Lower lobe of right lung (tissue), 2 donors: Measurements from ENCODE around the gene GUCD1. TPM values are rescaled to one million over a fixed set of nuclear protein-coding genes. Genes with fewer than 3 reads are reported as not detected.
"Not testable (repeated sequence)": the region's sequence is repeated elsewhere in the genome, so short reads cannot be mapped to it uniquely, and the experiment has no call there.

ENCODE experiments used
- ATAC-seq, 2 donors: fragments of 200-7000 bp; cut with Tn5 transposase; one replicate each; pipeline ENCODE4 v1.9.1; 2020 to 2022; ENCODE audit warnings: mild to moderate bottlenecking in 2 of 2, moderate library complexity in 2 of 2
- DNase-seq: peaks from one replicate; pipeline ENCODE4 v3.0.0-alpha.2; 2020
- H3K27ac ChIP-seq: fragments of 200-600 bp; one replicate; pipeline ENCODE4 v1.8.0; 2022
- H3K27me3 ChIP-seq: fragments of 200-600 bp; one replicate; pipeline ENCODE4 v1.8.0; 2022; ENCODE audit warnings: low read depth
- H3K36me3 ChIP-seq: fragments of 200-600 bp; one replicate; pipeline ENCODE4 v1.8.0; 2022; ENCODE audit warnings: mild to moderate bottlenecking
- H3K4me1 ChIP-seq: fragments of 200-600 bp; one replicate; pipeline ENCODE4 v1.8.0; 2022
- H3K4me3 ChIP-seq: fragments of 200-600 bp; one replicate; pipeline ENCODE4 v1.8.0; 2022; ENCODE audit warnings: mild to moderate bottlenecking
- H3K9me3 ChIP-seq: fragments of 200-600 bp; one replicate; pipeline ENCODE4 v1.8.0; 2022
- CTCF ChIP-seq: fragments of 200-600 bp; IDR thresholded peaks from one replicate; pipeline ENCODE4 v1.8.0; 2022; ENCODE audit warnings: antibody characterized with exemption, mild to moderate bottlenecking
- intact Hi-C: fragments of 100-400 bp; cut with DNase I; formaldehyde crosslinking; loops from one replicate; pipeline ENCODE4 v1.11.0; 2022
- long read RNA-seq: library from polyadenylated mRNA; unstranded; transcript quantifications from one replicate; pipeline ENCODE4 v2.0.0, GENCODE V29; 2021
- total RNA-seq: library from RNA; stranded (reverse); fragmentation: NEBNext Ultra II Directional; extraction: Animal tissue kit (Norgen Biotek cat#: 25700); gene quantifications from one replicate; pipeline ENCODE4 v1.2.1, GENCODE V29; 2021
- donor health status: DM: no; HTN: yes; CAD: no; lungs with severe emphysema.

Gene GUCD1
- total RNA-seq, result 120 TPM
- long read RNA-seq, transcript GUCD1-212 (2 exons, 510 nt), result minor isoform, 7 of 124 reads
- long read RNA-seq, transcript GUCD1-206 (6 exons, 3,613 nt), result major isoform, 54 of 124 reads
- long read RNA-seq, transcript GUCD1-204 (6 exons, 3,482 nt), result minor isoform, 10 of 124 reads
- long read RNA-seq, partial matches to known transcripts, result 9 of 124 reads
- long read RNA-seq, other reads (novel, unspliced or antisense), result 37 of 124 reads

DNA sequence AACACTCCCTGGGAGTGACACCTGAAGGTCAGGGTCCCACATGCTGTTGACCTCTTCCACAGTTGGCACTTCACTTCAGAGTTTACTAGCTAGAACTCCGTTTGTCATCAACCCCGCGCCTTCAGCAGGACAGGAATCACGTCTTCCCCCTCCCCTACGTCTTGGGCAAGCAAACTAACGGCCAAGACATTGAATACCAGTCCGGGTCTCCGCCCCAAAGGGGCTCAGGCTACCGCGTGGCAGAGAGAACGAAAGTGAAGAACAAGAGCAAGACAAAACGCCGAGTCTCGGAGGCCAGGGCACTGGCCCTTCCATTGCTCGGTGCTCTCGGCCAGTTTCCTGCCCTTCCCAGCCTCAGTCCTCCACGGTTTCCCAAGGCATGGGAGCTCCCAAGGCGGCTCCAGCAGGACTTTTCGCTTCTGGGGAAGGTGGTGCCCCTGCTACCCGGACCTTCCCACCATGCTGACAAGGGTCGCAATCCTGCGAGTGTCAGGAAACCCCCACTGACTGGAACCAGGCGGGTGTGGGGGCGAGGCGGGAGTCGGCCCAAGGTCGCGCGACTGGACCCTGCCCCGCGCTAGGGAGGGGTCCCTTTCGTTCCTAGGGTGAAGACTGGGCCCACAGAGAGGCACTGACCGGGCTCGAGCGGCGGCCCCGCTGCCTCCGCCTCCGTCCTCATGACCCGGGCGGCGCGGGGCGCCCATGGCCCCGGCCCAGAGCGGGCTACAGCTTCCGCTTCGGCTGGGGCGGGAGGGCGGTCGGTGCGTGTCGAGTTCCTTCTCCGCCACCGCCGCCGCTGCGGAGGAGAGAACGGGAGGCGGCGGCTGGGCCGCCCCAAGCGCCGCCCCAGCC lies at the start of gene GUCD1:
Gene GUCD1 (minus strand): TSS at position 826 of the 852 bp plus-strand sequence. CDS start 147 bp downstream, at position 679.
- ATAC-seq, result peak; percentile 0 to 2

DNA sequence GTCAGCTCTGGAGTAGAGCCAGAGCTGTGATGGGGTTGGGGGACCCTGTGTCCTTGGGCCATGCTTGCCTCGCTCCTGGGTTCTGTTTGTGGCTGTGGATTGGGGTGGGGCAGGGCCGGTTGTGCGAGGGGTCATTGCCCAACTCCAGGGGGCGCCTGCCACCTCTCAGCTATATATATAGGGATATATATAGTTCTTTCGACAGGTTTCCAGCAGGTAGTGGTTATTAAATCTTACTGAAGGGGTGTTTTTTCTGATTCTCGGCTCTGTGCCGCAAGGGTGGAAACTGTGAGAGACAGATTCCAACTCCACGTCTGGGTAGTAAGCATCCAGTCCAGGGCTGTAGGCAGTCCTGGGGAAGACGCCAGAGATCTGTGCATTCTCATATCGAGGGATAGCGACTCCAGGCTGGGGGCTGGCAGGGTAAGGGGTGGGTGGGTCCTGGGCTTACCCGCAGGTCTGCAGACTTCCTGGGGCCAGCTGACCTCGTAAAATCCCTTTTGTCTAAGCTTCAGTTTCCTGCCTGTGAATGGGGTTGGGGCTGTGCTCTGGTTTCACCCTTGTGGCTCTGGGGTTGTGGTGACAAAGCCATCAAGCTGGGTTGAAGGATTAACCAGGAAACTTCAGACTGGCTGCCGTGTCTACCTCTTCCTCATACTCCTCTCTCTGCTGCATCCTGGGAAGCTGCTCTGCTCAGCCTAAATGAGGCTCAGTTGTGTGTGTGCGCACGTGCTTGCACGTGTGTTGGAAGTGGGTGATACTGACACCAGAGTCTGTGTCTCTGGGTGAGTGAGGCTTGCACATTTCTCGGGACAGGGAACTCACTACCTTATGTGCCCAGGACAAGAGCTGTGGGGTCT lies 49.1 kb upstream of the GUCD1 start:
- peak; percentile 18 to 39 for ATAC-seq
- intact Hi-C loops, H3K36me3 ChIP-seq, DNase-seq, H3K9me3 ChIP-seq, H3K27me3 ChIP-seq: not testable (repeated sequence)
- H3K27ac ChIP-seq, result peak overlapping the region; percentile 13
- H3K4me3 ChIP-seq, result peak overlapping the region; percentile 36
- peaks cover 20% of the 10 kb centered on the region for H3K4me1 ChIP-seq

More for the DNA sequence above, at the start of gene GUCD1:
- Histone ChIP-seq H3K27ac (peak within 1 kb of the TSS; percentile 94), H3K9me3 (no peaks in the 10 kb centered on the region), H3K36me3 (peaks cover 37% of the 10 kb centered on the region), H3K27me3 (no peaks in the 10 kb centered on the region), H3K4me3 (peak within 1 kb of the TSS; percentile 76), H3K4me1 (peaks cover 61% of the 10 kb centered on the region)
- no peak for TF ChIP-seq CTCF
- DNase-seq, result peak; percentile 54
- intact Hi-C loops, result no loop called here

- Histone ChIP-seq H3K4me3 (peak within 1 kb of the TSS; percentile 36), H3K27ac (peak within 1 kb of the TSS; percentile 18), H3K4me1 (peaks cover 20% of the 10 kb centered on the region)
- H3K9me3 ChIP-seq, intact Hi-C loops, H3K27me3 ChIP-seq, DNase-seq, H3K36me3 ChIP-seq: not testable (repeated sequence)
- peak; percentile 39 to 55 for ATAC-seq
Observed at GRCh38 chr22:24602847-24603769, 48.2 kb upstream of the GUCD1 start, which contains the start of gene GGT1. Gene GGT1 (plus strand): TSS chr22:24603193. CDS start chr22:24611082, 7,889 bp downstream.

- H3K27me3 ChIP-seq, H3K36me3 ChIP-seq, H3K4me3 ChIP-seq, ATAC-seq, H3K9me3 ChIP-seq, DNase-seq, intact Hi-C loops: not testable (repeated sequence)
- H3K4me1 ChIP-seq, result peaks cover 20% of the 10 kb centered on the region
- peak overlapping the region; percentile 18 for H3K27ac ChIP-seq
Observed at GRCh38 chr22:24602105-24602749, 47.3 kb upstream of the GUCD1 start.

DNA sequence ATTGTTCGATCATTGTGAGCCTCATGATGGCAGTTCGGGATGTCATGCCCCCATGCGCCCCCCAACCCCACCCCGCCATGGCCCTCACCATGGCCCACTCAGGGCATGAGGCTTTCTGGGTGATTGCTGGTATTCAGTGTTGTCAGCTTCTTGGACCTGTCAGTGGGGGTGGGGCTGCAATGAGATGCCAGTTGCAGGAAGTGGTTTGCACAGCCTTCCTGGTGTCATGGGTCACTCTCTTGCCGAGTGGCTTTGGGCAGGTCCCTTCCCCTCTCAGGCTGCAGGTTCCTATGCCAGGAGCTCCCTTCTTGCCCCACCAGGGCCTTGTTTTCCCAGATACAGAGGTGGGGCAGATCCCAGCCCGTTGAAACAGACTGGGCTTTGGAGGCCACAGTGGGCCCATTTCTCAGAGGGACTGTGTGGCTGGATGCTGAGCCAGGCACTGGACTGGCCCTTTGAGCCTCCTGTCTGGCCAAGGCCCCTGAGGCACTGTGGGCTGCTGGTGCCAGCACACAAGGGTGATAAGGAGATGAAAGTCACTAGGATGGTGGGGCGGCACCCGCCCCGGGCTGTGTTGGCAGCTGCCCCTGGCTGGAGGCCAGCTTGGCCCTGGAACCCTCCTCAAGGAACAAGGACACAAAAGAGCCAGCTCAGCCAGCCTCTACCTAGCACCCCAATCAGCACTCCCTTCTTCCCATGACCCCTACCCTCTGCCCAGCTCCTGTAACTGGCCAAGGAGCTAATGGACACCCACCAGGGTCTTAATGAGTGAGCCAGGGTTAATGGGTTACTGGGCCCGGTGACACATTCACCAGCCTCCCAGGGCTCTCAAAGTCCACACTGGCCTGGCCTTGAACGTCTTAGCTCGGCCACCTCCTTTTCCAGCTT lies 46.5 kb upstream of the GUCD1 start:
- peak; percentile 83 for DNase-seq
- H3K4me1 ChIP-seq, result peaks cover 20% of the 10 kb centered on the region
- H3K36me3 ChIP-seq, result no peaks in the 10 kb centered on the region
- no peaks in the 10 kb centered on the region for H3K9me3 ChIP-seq
- intact Hi-C loops, result no loop called here
- no peak overlapping the region for H3K4me3 ChIP-seq
- ATAC-seq, result peak; percentile 76 to 83
- H3K27ac ChIP-seq, result peak overlapping the region; percentile 18
- TF ChIP-seq CTCF, result no peak
- no peaks in the 10 kb centered on the region for H3K27me3 ChIP-seq

- ATAC-seq, H3K36me3 ChIP-seq, H3K27ac ChIP-seq, H3K27me3 ChIP-seq, DNase-seq, intact Hi-C loops, H3K9me3 ChIP-seq, H3K4me3 ChIP-seq: not testable (repeated sequence)
- H3K4me1 ChIP-seq, result peaks cover 20% of the 10 kb centered on the region
Observed at GRCh38 chr22:24599958-24600715, 45.2 kb upstream of the GUCD1 start.
